DMS53 treated with DMSO at 0.1 percent for 48 hours (cell line): ENCODE results near the gene MPIG6B.
"Not testable (repeated sequence)": the region's sequence is repeated elsewhere in the genome, so short reads cannot be mapped to it uniquely, and the experiment has no call there.

Experiments used
- DNase-seq: peaks from one replicate; lab custom pipeline; 2025; ENCODE audit not compliant: unreplicated experiment; lab: John Stamatoyannopoulos, UW

MPIG6B gene

GRCh38 chr6:31700740-31701401 lies 22.3 kb upstream of the MPIG6B start:
- no peak for DNase-seq

DNA sequence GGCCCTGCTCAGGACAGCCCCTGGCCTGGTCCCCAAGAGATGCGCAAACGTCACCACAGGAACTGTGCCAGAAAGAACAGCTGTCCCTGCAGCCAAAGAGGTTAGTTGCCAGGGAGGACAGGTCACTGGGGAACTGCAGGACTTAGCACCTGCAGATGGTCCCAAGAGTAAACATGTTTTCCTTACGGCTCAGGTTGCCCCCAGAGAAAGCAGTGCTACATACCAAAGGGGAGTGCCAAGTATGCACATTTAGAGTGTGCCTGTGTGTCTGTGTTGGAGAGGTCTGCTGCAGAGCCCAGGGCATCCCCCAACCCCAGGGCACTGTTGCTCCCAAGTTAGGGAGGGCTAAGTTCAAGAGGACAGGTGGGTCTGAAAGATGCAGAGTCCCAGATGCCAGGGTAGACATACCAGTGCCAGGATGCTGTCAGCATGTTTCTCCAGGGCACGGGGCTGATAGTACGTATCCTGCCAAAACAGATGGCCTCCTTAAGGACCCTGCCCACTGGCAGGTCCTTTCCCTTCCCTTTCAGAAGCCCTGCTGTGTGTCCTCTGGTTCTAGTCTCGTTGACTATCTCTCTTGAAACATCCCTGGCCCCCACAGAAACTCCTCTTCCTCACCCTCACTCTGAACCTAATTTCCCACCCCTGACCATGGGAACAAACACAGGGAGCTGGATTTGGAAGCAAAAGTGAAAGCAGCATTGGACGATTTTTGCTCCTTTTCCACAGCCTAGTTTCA lies 21.3 kb upstream of the MPIG6B start:
- no peak for DNase-seq

- no peak for DNase-seq
Observed at GRCh38 chr6:31702405-31702818, 20.8 kb upstream of the MPIG6B start.

DNA sequence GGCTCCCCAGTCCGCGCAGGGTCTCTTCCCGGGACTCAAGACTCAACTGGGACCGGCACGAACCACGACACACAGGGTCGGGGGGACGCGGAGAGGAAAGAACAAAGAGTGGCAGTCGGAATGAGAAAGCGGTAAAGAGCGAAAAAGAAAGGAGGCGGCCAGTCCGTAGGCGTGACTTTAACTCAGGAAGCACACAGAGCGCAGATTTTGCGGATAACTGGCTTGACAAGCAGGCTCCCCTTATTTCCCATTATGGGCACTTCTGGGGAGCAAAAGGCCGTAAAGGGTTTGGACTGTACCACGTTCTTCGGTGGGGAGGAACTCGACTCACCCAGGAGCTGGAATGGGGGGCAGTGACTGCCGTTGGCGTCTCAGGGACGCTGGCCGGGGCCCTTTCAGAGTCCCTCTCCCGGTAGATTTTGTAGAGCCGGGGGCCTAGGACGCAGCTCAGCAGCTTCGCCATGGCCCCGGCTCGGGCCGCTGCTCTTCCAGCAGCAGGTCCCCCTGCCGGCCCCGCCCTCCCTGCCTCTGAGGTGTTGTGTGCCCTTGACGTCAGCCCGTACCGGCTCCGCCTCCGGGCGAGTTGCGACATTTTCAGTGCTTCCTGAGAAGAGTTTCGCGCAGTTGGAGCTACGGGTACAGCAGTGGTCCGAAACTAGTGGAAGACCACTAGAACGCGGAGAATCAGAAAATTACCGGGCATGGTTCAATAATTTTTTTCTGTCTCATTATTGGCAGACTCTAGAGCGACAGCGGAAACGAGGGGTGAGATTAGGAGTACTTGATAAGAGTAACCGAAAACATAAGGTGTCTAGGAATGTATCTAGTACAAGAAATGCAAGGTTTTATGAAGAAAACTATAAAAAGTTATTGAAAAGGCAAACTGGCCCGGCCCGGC lies 20.1 kb upstream of the MPIG6B start, which contains the start of gene ABHD16A:
Gene ABHD16A, minus strand, starts transcription at position 506 of the 898 bp plus-strand sequence. Its CDS starts 43 bp downstream, at position 463.
- peak; percentile 89 for DNase-seq

GRCh38 chr6:31705931-31706330 lies 17.2 kb upstream of the MPIG6B start:
- DNase-seq = no peak

GRCh38 chr6:31706599-31706998 lies 16.6 kb upstream of the MPIG6B start, which contains the start of gene LY6G6F:
Gene LY6G6F (plus strand): TSS chr6:31706866. CDS start chr6:31706907, 41 bp downstream.
- DNase-seq = no peak

DNA sequence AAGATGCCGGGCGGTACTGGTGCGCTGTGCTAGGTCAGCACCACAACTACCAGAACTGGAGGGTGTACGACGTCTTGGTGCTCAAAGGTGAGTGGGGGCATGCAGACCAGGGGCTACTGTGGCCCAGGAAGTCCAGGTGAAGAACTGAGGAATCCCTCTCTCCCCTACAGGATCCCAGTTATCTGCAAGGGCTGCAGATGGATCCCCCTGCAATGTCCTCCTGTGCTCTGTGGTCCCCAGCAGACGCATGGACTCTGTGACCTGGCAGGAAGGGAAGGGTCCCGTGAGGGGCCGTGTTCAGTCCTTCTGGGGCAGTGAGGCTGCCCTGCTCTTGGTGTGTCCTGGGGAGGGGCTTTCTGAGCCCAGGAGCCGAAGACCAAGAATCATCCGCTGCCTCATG lies 15.5 kb upstream of the MPIG6B start:
- DNase-seq = no peak

DNA sequence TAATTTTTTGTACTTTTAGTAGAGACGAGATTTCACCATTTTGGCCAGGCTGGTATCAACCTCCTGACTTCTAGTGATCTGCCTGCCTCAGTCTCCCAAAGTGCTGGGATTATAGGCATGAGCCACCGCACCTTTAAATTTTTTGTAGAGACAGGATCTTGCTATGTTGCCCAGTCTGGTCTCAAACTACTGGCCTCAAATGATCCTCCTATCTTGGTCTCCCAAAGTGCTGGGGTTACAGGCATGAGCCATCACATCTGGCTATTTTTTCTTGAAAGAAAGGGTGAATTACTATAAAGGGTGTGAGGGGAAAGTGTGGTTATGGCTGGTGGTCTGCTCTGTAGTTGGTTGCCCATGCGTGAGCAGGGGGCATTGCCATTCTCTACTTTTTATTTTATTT lies 14.9 kb upstream of the MPIG6B start:
- no peak for DNase-seq

DNA sequence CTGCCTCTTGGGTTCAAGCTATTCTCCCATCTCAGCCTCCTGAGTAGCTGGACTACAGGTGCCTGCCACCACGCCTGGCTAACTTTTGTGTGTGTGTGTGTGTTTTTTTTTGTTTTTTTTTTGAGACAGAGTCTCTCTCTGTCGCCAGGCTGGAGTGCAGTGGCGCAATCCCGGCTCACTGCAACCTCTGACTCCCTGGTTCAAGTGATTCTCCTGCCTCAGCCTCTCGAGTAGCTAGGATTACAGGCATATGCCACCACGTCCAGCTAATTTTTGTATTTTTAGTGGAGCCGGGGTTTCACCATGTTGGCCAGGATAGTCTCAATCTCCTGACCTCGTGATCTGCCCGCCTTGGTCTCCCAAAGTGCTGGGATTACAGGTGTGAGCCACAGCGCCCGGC lies 14.0 kb upstream of the MPIG6B start:
- DNase-seq = not testable (repeated sequence)

DNA sequence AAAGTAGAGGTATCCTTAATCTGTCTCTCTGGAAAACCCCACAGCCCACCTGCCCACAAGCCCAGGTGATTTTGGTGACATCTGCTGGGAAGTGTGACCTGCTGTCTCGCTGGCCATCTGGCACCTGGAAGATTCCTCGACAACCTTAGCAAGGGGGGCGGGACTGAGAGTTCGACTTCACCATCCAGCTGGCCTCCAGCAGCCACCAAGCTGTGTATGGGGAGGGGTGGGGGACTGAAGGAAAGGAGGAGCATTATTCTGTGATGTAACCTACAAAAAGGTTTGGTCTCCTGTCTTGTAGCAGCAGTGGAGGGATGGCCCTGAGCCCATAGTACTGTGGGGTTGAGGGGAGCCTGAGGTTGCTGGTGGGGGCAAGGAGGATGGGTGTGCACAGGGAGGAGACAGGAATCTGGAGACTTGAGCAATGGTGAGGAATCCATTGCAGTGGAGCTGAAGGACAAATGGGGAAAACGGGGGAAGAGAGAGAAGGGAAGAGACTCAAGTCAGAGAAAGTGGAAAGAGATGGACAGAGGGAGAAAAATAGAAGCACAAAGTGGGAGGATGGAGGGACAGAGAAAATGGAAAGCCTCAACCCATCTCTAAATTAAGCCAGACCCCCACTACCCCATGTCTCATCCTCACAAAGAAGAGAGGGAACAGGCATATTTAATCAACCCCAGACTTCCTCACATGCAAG lies 12.5 kb upstream of the MPIG6B start:
- no peak for DNase-seq

GRCh38 chr6:31711233-31711632 lies 11.9 kb upstream of the MPIG6B start:
- DNase-seq = no peak

DNA sequence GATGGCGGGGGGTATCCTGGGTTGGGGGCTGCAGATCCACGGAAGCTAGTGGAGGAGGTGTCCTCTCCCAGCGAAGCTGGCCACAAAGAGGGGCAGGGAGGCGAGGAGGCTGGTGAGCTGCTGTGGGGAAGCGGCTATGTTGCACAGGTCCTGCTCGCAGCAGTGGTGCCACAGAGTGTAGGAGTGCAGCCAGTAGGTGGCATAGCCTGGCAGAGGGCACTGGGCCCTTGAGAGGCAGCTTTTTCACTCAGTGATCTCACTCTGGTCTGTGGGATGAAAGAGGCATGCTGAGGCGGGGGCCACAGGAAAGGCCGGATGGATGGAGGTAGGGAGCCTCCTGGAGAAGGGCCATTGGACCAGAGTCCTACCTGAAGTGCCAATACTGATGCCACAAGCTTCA lies 10.9 kb upstream of the MPIG6B start:
- no peak for DNase-seq

- DNase-seq = no peak
Observed at GRCh38 chr6:31713465-31713864, 9.7 kb upstream of the MPIG6B start.

GRCh38 chr6:31713991-31714684 lies 9.0 kb upstream of the MPIG6B start:
- DNase-seq = no peak

GRCh38 chr6:31715022-31715958 lies 7.9 kb upstream of the MPIG6B start, which contains the start of gene LY6G6D:
Gene LY6G6D (plus strand): TSS chr6:31715348. CDS start chr6:31715356, 8 bp downstream.
- no peak for DNase-seq

DNA sequence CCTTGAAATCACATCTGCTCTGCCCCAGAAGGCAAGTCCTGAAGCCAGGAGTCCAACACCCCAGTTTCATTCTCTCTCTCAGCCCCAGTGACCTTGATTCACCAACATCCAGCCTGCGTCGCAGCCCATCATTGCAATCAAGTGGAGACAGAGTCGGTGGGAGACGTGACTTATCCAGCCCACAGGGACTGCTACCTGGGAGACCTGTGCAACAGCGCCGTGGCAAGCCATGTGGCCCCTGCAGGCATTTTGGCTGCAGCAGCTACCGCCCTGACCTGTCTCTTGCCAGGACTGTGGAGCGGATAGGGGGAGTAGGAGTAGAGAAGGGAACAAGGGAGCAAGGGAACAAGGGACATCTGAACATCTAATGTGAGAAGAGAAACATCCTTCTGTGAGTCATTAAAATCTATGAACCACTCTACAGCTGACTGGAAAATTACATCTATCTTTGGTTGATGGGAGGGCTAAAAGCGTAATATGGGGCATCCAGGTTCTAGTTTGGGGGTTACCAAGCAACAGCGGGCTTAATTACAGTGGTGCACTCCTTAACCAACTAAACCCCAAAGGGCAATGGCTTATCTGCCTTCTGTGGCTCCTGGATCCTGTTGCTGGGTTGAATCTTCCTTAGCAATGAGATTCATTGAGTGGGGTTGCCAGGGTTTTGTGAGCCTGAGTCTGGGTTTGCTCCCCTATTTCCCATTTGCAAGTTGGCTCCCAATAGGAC lies 5.5 kb upstream of the MPIG6B start:
- DNase-seq = peak; percentile 5

DNA sequence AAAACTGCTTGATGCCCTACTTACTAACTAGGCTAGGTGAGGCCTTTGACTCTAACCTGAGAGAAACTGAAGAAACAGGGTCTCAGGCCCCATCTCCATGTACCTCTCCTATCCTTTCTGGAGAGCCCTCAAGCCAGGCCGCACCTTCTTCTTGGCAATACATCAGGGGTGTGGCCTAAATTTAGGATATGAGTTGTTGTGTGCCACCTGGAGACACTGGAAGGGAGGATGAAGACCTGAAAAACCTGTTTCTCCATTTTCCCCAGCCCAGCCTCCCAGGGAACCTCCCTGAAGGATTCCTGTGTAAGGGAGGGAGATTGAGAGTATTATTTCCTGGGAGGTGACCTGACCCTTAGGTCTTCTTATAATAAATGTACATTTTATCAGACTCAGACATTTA lies 4.9 kb upstream of the MPIG6B start:
- DNase-seq = peak; percentile 85

- DNase-seq = no peak
Observed at GRCh38 chr6:31719001-31719400, 4.2 kb upstream of the MPIG6B start.
